Subcutaneous abdominal adipose tissue (tissue), 5 donors: Measurements from ENCODE around the gene ZNF593.

Experiments used
- H3K27ac ChIP-seq: one replicate; pipeline ENCODE4 v1.7.0; 2013; ENCODE audit warnings: low read depth, mild to moderate bottlenecking, inconsistent platforms, low read length, moderate library complexity
- H3K27me3 ChIP-seq, 5 donors: one replicate each; pipeline ENCODE4 v1.7.0; 2013; ENCODE audit warnings: low read length in 5 of 5, inconsistent platforms in 1 of 5; ENCODE audit not compliant: control insufficient read depth in 5 of 5, insufficient read depth in 4 of 5
- H3K36me3 ChIP-seq, 5 donors: one replicate each; pipeline ENCODE4 v1.7.0; 2013; ENCODE audit warnings: low read length in 5 of 5; ENCODE audit not compliant: control insufficient read depth in 5 of 5, insufficient read depth in 5 of 5
- H3K4me1 ChIP-seq, 5 donors: one replicate each; pipeline ENCODE4 v1.7.0; 2013; ENCODE audit warnings: low read length in 5 of 5, mild to moderate bottlenecking in 3 of 5, moderate library complexity in 1 of 5; ENCODE audit not compliant: control insufficient read depth in 5 of 5, insufficient read depth in 5 of 5
- H3K4me3 ChIP-seq, 5 donors: one replicate each; pipeline ENCODE4 v1.7.0; 2013; ENCODE audit warnings: low read length in 5 of 5, low read depth in 1 of 5
- H3K9ac ChIP-seq, 5 donors: one replicate each; pipeline ENCODE4 v1.7.0; 2013; ENCODE audit warnings: low read length in 5 of 5, mild to moderate bottlenecking in 4 of 5, moderate library complexity in 3 of 5
- H3K9me3 ChIP-seq, 5 donors: one replicate each; pipeline ENCODE4 v1.7.0; 2013; ENCODE audit warnings: low read length in 5 of 5; ENCODE audit not compliant: control insufficient read depth in 5 of 5
- donor health status: healthy.
- donor health status: healthy.
- donor health status: healthy.
- donor health status: healthy.
- donor health status: healthy.

Gene ZNF593

GRCh38 chr1:26169198-26169554 lies 532 bp upstream of the ZNF593 start:
- Histone ChIP-seq H3K9me3 (no peaks in the 10 kb centered on the region), H3K27me3 (no peaks in the 10 kb centered on the region), H3K27ac (no peak overlapping the region), H3K4me3 (peak overlapping the region in 4 of 5 donors; percentile 75 to 91 (median 83)), H3K36me3 (peaks cover 0 to 5% (median 0%) of the 10 kb centered on the region in 5 donors), H3K9ac (peak overlapping the region in 3 of 5 donors; percentile 13 to 95 (median 84)), H3K4me1 (peaks cover 2 to 27% (median 23%) of the 10 kb centered on the region in 5 donors)

GRCh38 chr1:26170472-26170821 lies 739 bp downstream of the ZNF593 start:
- Histone ChIP-seq H3K4me3 (peak overlapping the region; percentile 75 to 91 (median 89)), H3K36me3 (peaks cover 0 to 5% (median 0%) of the 10 kb centered on the region in 5 donors), H3K9ac (peak overlapping the region; percentile 76 to 95 (median 84)), H3K9me3 (no peaks in the 10 kb centered on the region), H3K27me3 (no peaks in the 10 kb centered on the region), H3K4me1 (peaks cover 2 to 21% (median 18%) of the 10 kb centered on the region in 5 donors), H3K27ac (no peak overlapping the region)

GRCh38 chr1:26171084-26172072 lies 1.7 kb downstream of the ZNF593 start, which contains the start of gene ZNF593OS:
ZNF593OS (minus strand) TSS chr1:26171832; CDS start chr1:26171661, 171 bp downstream.
- peak within 1 kb of the TSS in 2 of 5 donors; percentile 94 to 95 for H3K9ac ChIP-seq
- H3K27me3 ChIP-seq: no peaks in the 10 kb centered on the region
- peak within 1 kb of the TSS in 3 of 5 donors; percentile 77 to 91 (median 89) for H3K4me3 ChIP-seq
- no peak within 1 kb of the TSS for H3K27ac ChIP-seq
- H3K36me3 ChIP-seq: peaks cover 0 to 5% (median 0%) of the 10 kb centered on the region in 5 donors
- H3K4me1 ChIP-seq: peaks cover 2 to 21% (median 18%) of the 10 kb centered on the region in 5 donors
- no peaks in the 10 kb centered on the region for H3K9me3 ChIP-seq

- no peak overlapping the region for H3K4me3 ChIP-seq
- H3K27ac ChIP-seq: no peak overlapping the region
- peaks cover 0 to 5% (median 0%) of the 10 kb centered on the region in 5 donors for H3K36me3 ChIP-seq
- no peak overlapping the region for H3K9ac ChIP-seq
- H3K4me1 ChIP-seq: peaks cover 2 to 10% (median 6%) of the 10 kb centered on the region in 5 donors
- peaks cover 0 to 5% (median 0%) of the 10 kb centered on the region in 5 donors for H3K27me3 ChIP-seq
- no peaks in the 10 kb centered on the region for H3K9me3 ChIP-seq
Observed at GRCh38 chr1:26175346-26175745, 5.6 kb downstream of the ZNF593 start.

- Histone ChIP-seq H3K27ac (no peak within 1 kb of the TSS), H3K9me3 (no peaks in the 10 kb centered on the region), H3K36me3 (no peaks in the 10 kb centered on the region), H3K27me3 (peaks cover 0 to 5% (median 0%) of the 10 kb centered on the region in 5 donors), H3K4me3 (no peak within 1 kb of the TSS), H3K4me1 (no peaks in the 10 kb centered on the region), H3K9ac (no peak within 1 kb of the TSS)
Observed at GRCh38 chr1:26177182-26177684, 7.5 kb downstream of the ZNF593 start, which contains the start of gene CNKSR1. CNKSR1 (plus strand) TSS chr1:26177491; CDS start chr1:26177548, 57 bp downstream.

- H3K9ac ChIP-seq: no peak overlapping the region
- H3K9me3 ChIP-seq: no peaks in the 10 kb centered on the region
- H3K4me3 ChIP-seq: no peak overlapping the region
- H3K27ac ChIP-seq: no peak overlapping the region
- no peaks in the 10 kb centered on the region for H3K36me3 ChIP-seq
- H3K4me1 ChIP-seq: no peaks in the 10 kb centered on the region
- H3K27me3 ChIP-seq: peaks cover 0 to 5% (median 0%) of the 10 kb centered on the region in 5 donors
Observed at GRCh38 chr1:26180010-26180506, 10.3 kb downstream of the ZNF593 start.

- H3K9me3 ChIP-seq: no peaks in the 10 kb centered on the region
- no peak overlapping the region for H3K9ac ChIP-seq
- H3K4me1 ChIP-seq: no peaks in the 10 kb centered on the region
- H3K36me3 ChIP-seq: no peaks in the 10 kb centered on the region
- peaks cover 0 to 5% (median 0%) of the 10 kb centered on the region in 5 donors for H3K27me3 ChIP-seq
- H3K27ac ChIP-seq: no peak overlapping the region
- H3K4me3 ChIP-seq: no peak overlapping the region
Observed at GRCh38 chr1:26181586-26182382, 12.1 kb downstream of the ZNF593 start.

- Histone ChIP-seq H3K36me3 (no peaks in the 10 kb centered on the region), H3K4me3 (no peak overlapping the region), H3K4me1 (no peaks in the 10 kb centered on the region), H3K27ac (no peak overlapping the region), H3K9me3 (no peaks in the 10 kb centered on the region), H3K27me3 (peaks cover 0 to 2% (median 0%) of the 10 kb centered on the region in 5 donors), H3K9ac (no peak overlapping the region)
Observed at GRCh38 chr1:26182383-26182696, 12.6 kb downstream of the ZNF593 start.

GRCh38 chr1:26184086-26184485 lies 14.4 kb downstream of the ZNF593 start:
- Histone ChIP-seq H3K27ac (no peak overlapping the region), H3K27me3 (peaks cover 0 to 3% (median 0%) of the 10 kb centered on the region in 5 donors), H3K4me1 (no peaks in the 10 kb centered on the region), H3K4me3 (no peak overlapping the region), H3K9me3 (no peaks in the 10 kb centered on the region), H3K36me3 (no peaks in the 10 kb centered on the region), H3K9ac (no peak overlapping the region)
